ENCODE measurements around the gene FAAP100. TPM values are rescaled to one million over a fixed set of nuclear protein-coding genes. Genes with fewer than 3 reads are reported as not detected.

The FAAP100 gene
- total and polyA plus RNA-seq, 2 donors (not counting 1 experiment from before 2014, with no cell fraction given): 62.0 to 72.7 TPM

- H3K9me3 Mint-ChIP-seq (ENCODE audit: insufficient read depth): no peaks in the 10 kb centered on the region
- H3K9ac ChIP-seq (ENCODE audit: low read length): peak overlapping the region; percentile 87
- DNase-seq (peak; percentile 91), ATAC-seq (ENCODE audit: low read depth) (peak; percentile 42)
- peak overlapping the region; percentile 99 for H3K27ac Mint-ChIP-seq
- peak overlapping the region; percentile 98 for H3K4me3 Mint-ChIP-seq
- ChIA-PET CTCF (interaction anchor here (1.0 to 7.3 kb wide), 10 partner anchors 8 to 226 kb away, joined by 3 to 75 read pairs (median 14); partner anchors contain the start of gene FAAP100), POLR2A (interaction anchor here (0.6 to 3.0 kb wide), 13 partner anchors 9 to 398 kb away, joined by 3 to 32 read pairs (median 5); partner anchors contain the start of gene FAAP100)
- no peaks in the 10 kb centered on the region for H3K27me3 ChIP-seq (replicated peaks in 1 of 4; ENCODE audit: control extremely low read depth in 1 of 4, control insufficient read depth in 3 of 4, insufficient read depth in 4 of 4, low read length in 3 of 4)
- peaks cover 3% of the 10 kb centered on the region for H4K20me1 ChIP-seq (ENCODE audit: control insufficient read depth, insufficient read depth, low read length, poor library complexity, severe bottlenecking)
- H3K4me1 Mint-ChIP-seq: peaks cover 48% of the 10 kb centered on the region
- intact Hi-C loops (cut with micrococcal nuclease): loop anchor here (1.0 to 10.0 kb wide), 7 partner anchors 35 to 1255 kb away; partner anchors contain the start of genes FAAP100, P4HB, RNF213 and SLC38A10
- H3K4me1 ChIP-seq (ENCODE audit: control insufficient read depth in 2 of 2, insufficient read depth in 2 of 2, low read length in 2 of 2): peaks cover 37 to 56% of the 10 kb centered on the region in 2 donors
- H3K36me3 ChIP-seq (replicated peaks in 1 of 2; ENCODE audit: control extremely low read depth in 1 of 2, control insufficient read depth in 1 of 2, extremely low read depth in 1 of 2, insufficient read depth in 2 of 2, low read length in 1 of 2): peaks cover 0 to 6% of the 10 kb centered on the region in 2 experiments
- H3K27ac ChIP-seq (ENCODE audit: low read length in 2 of 2): peak overlapping the region; percentile 97 to 98
- H3K4me2 ChIP-seq (replicated peaks; ENCODE audit: low read depth, low read length, poor library complexity, severe bottlenecking): peak overlapping the region; percentile 99
- WGBS (ENCODE audit: insufficient coverage): 15% methylated on average over 16 of the region's 24 CpGs
- H3K4me3 ChIP-seq (ENCODE audit: control extremely low read depth in 1 of 5, extremely low read depth in 1 of 5, insufficient read depth in 1 of 5, low read depth in 2 of 5, low read length in 4 of 5): peak overlapping the region in 4 of 5 experiments; percentile 73 to 94 (median 80)
- no peaks in the 10 kb centered on the region for H3K27me3 Mint-ChIP-seq
- no peaks in the 10 kb centered on the region for H3K9me3 ChIP-seq (ENCODE audit: control extremely low read depth in 1 of 3, control insufficient read depth in 2 of 3, insufficient read depth in 1 of 3, low read length in 2 of 3)
- H2AFZ ChIP-seq (ENCODE audit: insufficient read depth, low read depth, low read length, poor library complexity, severe bottlenecking): peak overlapping the region; percentile 56
- peaks cover 47% of the 10 kb centered on the region for H3K79me2 ChIP-seq (ENCODE audit: control insufficient read depth, insufficient read depth, low read length)
- TF ChIP-seq CTCF (IDR thresholded peaks at IDR 0.05) (no peak), EZH2 (IDR thresholded peaks at IDR 0.05; ENCODE audit: borderline replicate concordance, insufficient read depth, low read depth, low read length, poor library complexity, severe bottlenecking) (no peak)
These were observed 34.6 kb downstream of the FAAP100 start for GRCh38 chr17:81517339-81518112.

Data from B cell (primary cell).